HCT116 (cell line): ENCODE results near the gene MAGOHB. TPM values are rescaled to one million over a fixed set of nuclear protein-coding genes. Genes with fewer than 3 reads are reported as not detected.

Experiments
- ATAC-seq: fragments of 200-7000 bp; cut with Tn5 transposase; 2 replicates; pipeline ENCODE4 v1.9.1; 2020; ENCODE audit warnings: mild to moderate bottlenecking, moderate library complexity
- BruUV-seq: library from RNA; stranded (reverse); fragments of 400-500 nt; replicated peaks from 2 replicates; lab custom pipeline; 2021; lab: Mats Ljungman, UMichigan
- CTCF ChIA-PET: fragments of 300-600 bp; sonication (Branson Sonifier 250); formaldehyde crosslinking; loops from one replicate; lab custom pipeline; 2021; ENCODE audit warnings: antibody characterized with exemption; lab: Charles Lee
- POLR2A ChIA-PET: fragments of 300-600, 350-600 bp; sonication (Branson Sonifier 250); formaldehyde crosslinking; loops from one replicate; lab custom pipeline; 2021; ENCODE audit warnings: antibody characterized with exemption; lab: Charles Lee
- RAD21 ChIA-PET, 2 experiments: fragments of 300-600 bp; sonication (Branson Sonifier 250); formaldehyde crosslinking; loops; one replicate each; lab custom pipeline; 2023; ENCODE audit warnings: low total read pairs in 2 of 2; ENCODE audit not compliant: uncharacterized antibody in 2 of 2, unreplicated experiment in 2 of 2, low non-redundant PET in 1 of 2; lab: Charles Lee
- DNase-seq: peaks from one replicate; pipeline ENCODE4 v3.0.0-alpha.2; 2010; ENCODE audit warnings: low read depth, low spot score
- H2AFZ ChIP-seq: fragments of 200-600 bp; shearing (Covaris generic), sonication (generic); 2 replicates; pipeline ENCODE4 v1.6.1; 2017; ENCODE audit warnings: low read depth, mixed run types, mixed read lengths, antibody characterized with exemption, low read length; ENCODE audit not compliant: poor library complexity, severe bottlenecking
- H3K27ac ChIP-seq: 2 replicates; pipeline ENCODE4 v1.5.1; 2012; ENCODE audit warnings: low read depth, low read length
- H3K27me3 ChIP-seq: fragments of 200-600 bp; sonication (generic); 2 replicates; pipeline ENCODE4 v1.6.1; 2016; ENCODE audit warnings: mixed run types, low read length, mixed read lengths; ENCODE audit not compliant: insufficient read depth
- H3K36me3 ChIP-seq, 2 experiments: fragments of 200-500 bp in 1 of 2; fragments of 200-600 bp in 1 of 2; sonication (Bioruptor generic) in 1 of 2; sonication (generic) in 1 of 2; 2 replicates each; pipeline versions ENCODE4 v1.5.1 to v1.6.1; 2014 to 2016; ENCODE audit warnings: low read length in 2 of 2, inconsistent platforms in 1 of 2, mixed read lengths in 1 of 2, mixed run types in 1 of 2; ENCODE audit not compliant: insufficient read depth in 2 of 2, control insufficient read depth in 1 of 2
- H3K4me1 ChIP-seq, 2 experiments: fragments of 200-600 bp in 1 of 2; sonication (generic) in 1 of 2; 2 replicates each; pipeline versions ENCODE4 v1.5.1 to v1.6.1; 2012 to 2017; ENCODE audit warnings: low read length in 2 of 2, inconsistent platforms in 1 of 2, mild to moderate bottlenecking in 1 of 2, mixed read lengths in 1 of 2, mixed run types in 1 of 2, moderate library complexity in 1 of 2; ENCODE audit not compliant: insufficient read depth in 2 of 2, control insufficient read depth in 1 of 2
- H3K4me2 ChIP-seq: fragments of 200-600 bp; sonication (generic); 2 replicates; pipeline ENCODE4 v1.6.1; 2017; ENCODE audit warnings: mixed run types, low read length, mixed read lengths
- H3K4me3 ChIP-seq, 2 experiments: fragments of 200-600 bp in 1 of 2; sonication (generic) in 1 of 2; replicated peaks in 1 of 2; 2 replicates each; pipeline ENCODE4 v1.5.1; 2011 to 2016; ENCODE audit warnings: low read length in 2 of 2, control low read depth in 1 of 2, low read depth in 1 of 2, mild to moderate bottlenecking in 1 of 2, mixed read lengths in 1 of 2, mixed run types in 1 of 2
- H3K79me2 ChIP-seq: fragments of 200-600 bp; sonication (generic); 2 replicates; pipeline ENCODE4 v1.6.1; 2017; ENCODE audit warnings: mild to moderate bottlenecking, mixed run types, low read length, moderate library complexity, mixed read lengths; ENCODE audit not compliant: insufficient read depth
- H3K9ac ChIP-seq: fragments of 200-600 bp; sonication (generic); 2 replicates; pipeline ENCODE4 v1.6.1; 2016; ENCODE audit warnings: low read length, mixed read lengths
- H3K9me2 ChIP-seq: fragments of 200-600 bp; sonication (generic), shearing (Covaris generic); 2 replicates; pipeline ENCODE4 v1.6.1; 2017; ENCODE audit warnings: mixed run types, mild to moderate bottlenecking, moderate library complexity; ENCODE audit not compliant: insufficient read depth
- H3K9me3 ChIP-seq, 2 experiments: fragments of 200-500 bp in 1 of 2; fragments of 200-600 bp in 1 of 2; sonication (Bioruptor generic) in 1 of 2; sonication (generic) in 1 of 2; 2 replicates each; pipeline ENCODE4 v1.6.1; 2014 to 2017; ENCODE audit warnings: low read length in 2 of 2, mixed read lengths in 2 of 2, inconsistent platforms in 1 of 2, low read depth in 1 of 2, mild to moderate bottlenecking in 1 of 2, mixed run types in 1 of 2, moderate library complexity in 1 of 2; ENCODE audit not compliant: control insufficient read depth in 1 of 2, insufficient read depth in 1 of 2
- H4K20me1 ChIP-seq: fragments of 200-600 bp; sonication (generic), shearing (Covaris generic); 2 replicates; pipeline ENCODE4 v1.6.1; 2017; ENCODE audit warnings: mixed run types, mild to moderate bottlenecking, moderate library complexity; ENCODE audit not compliant: insufficient read depth
- CBX3 ChIP-seq: IDR thresholded peaks from 2 replicates; pipeline ENCODE4 v1.6.1; 2012; ENCODE audit warnings: low read depth
- CEBPB ChIP-seq: IDR thresholded peaks from 2 replicates; pipeline ENCODE4 v1.6.1; 2012; ENCODE audit warnings: low read depth
- EGR1 ChIP-seq: IDR thresholded peaks from 2 replicates; pipeline ENCODE4 v1.6.1; 2012; ENCODE audit warnings: low read depth
- ELF1 ChIP-seq: IDR thresholded peaks from 2 replicates; pipeline ENCODE4 v1.6.1; 2012; ENCODE audit warnings: low read depth, borderline replicate concordance
- EZH2 ChIP-seq: fragments of 200-600 bp; sonication (generic); IDR thresholded peaks from 2 replicates; pipeline ENCODE4 v1.6.1; 2017; ENCODE audit warnings: antibody characterized with exemption, mixed run types
- FOSL1 ChIP-seq: IDR thresholded peaks from 2 replicates; pipeline ENCODE4 v1.6.1; 2012; ENCODE audit warnings: low read depth
- JUND ChIP-seq: IDR thresholded peaks from 2 replicates; pipeline ENCODE4 v1.6.1; 2012
- POLR2A ChIP-seq: IDR thresholded peaks from 2 replicates; pipeline ENCODE4 v1.7.0; 2011; ENCODE audit warnings: borderline replicate concordance; ENCODE audit not compliant: insufficient read depth, insufficient read length; ENCODE audit errors: extremely low read depth
- POLR2AphosphoS5 ChIP-seq: IDR thresholded peaks from 2 replicates; pipeline ENCODE4 v1.6.1; 2011; ENCODE audit warnings: mild to moderate bottlenecking, low read depth, low read length, moderate library complexity
- RAD21 ChIP-seq: IDR thresholded peaks from 2 replicates; pipeline ENCODE4 v1.6.1; 2012; ENCODE audit warnings: low read depth, mild to moderate bottlenecking
- SIN3A ChIP-seq: IDR thresholded peaks from 2 replicates; pipeline ENCODE4 v1.6.1; 2012; ENCODE audit warnings: low read depth
- SRF ChIP-seq: IDR thresholded peaks from 2 replicates; pipeline ENCODE4 v1.6.1; 2012; ENCODE audit warnings: low read depth
- TCF7L2 ChIP-seq: IDR thresholded peaks from 2 replicates; pipeline ENCODE4 v1.7.0; 2011; ENCODE audit warnings: borderline replicate concordance, inconsistent platforms; ENCODE audit not compliant: insufficient read depth, insufficient read length; ENCODE audit errors: extremely low read depth
- YY1 ChIP-seq: IDR thresholded peaks from 2 replicates; pipeline ENCODE4 v1.6.1; 2011; ENCODE audit warnings: low read length, low read depth, moderate library complexity, mild to moderate bottlenecking; ENCODE audit not compliant: insufficient replicate concordance; ENCODE audit errors: extremely low read depth
- ZFX ChIP-seq: fragments of 450-650 bp; IDR thresholded peaks from 2 replicates; pipeline ENCODE4 v1.6.1; 2017
- intact Hi-C: fragments of 100-400 bp; cut with micrococcal nuclease; formaldehyde crosslinking; loops from 2 replicates; pipeline ENCODE4 v1.10.0; 2022
- total RNA-seq: library from RNA; stranded (reverse); gene quantifications from one replicate; pipeline ENCODE4 v1.2.1, GENCODE V29; 2021; ENCODE audit not compliant: unreplicated experiment
- TF ChIP-seq, protein P1 (sequence below): IDR thresholded peaks from 2 replicates; pipeline ENCODE4 v1.6.1; 2012
- TF ChIP-seq, protein P2 (sequence below), 3 experiments: fragments of 200-600 bp in 1 of 3; sonication (generic) in 1 of 3; IDR thresholded peaks in 2 of 3; conservative IDR thresholded peaks in 1 of 3; 2 replicates each; pipeline ENCODE4 v1.5.1; 2012 to 2017; ENCODE audit warnings: low read depth in 2 of 3, low read length in 2 of 3, antibody characterized with exemption in 1 of 3, borderline replicate concordance in 1 of 3, control low read depth in 1 of 3, mild to moderate bottlenecking in 1 of 3, mixed read lengths in 1 of 3, mixed run types in 1 of 3, moderate library complexity in 1 of 3; ENCODE audit not compliant: insufficient read depth in 1 of 3
- TF ChIP-seq, protein P3 (sequence below): IDR thresholded peaks from 2 replicates; pipeline ENCODE4 v1.6.1; 2012
- TF ChIP-seq, protein P4 (sequence below): IDR thresholded peaks from 2 replicates; pipeline ENCODE4 v1.6.1; 2011; ENCODE audit warnings: mild to moderate bottlenecking, low read length, moderate library complexity; ENCODE audit not compliant: insufficient replicate concordance; ENCODE audit errors: extremely low read depth
- TF ChIP-seq, protein P5 (sequence below): IDR thresholded peaks from 2 replicates; pipeline ENCODE4 v1.6.1; 2012; ENCODE audit warnings: low read depth

MAGOHB gene
- total RNA-seq, 1 experiment from 2014 or later: 55.8 TPM

DNA sequence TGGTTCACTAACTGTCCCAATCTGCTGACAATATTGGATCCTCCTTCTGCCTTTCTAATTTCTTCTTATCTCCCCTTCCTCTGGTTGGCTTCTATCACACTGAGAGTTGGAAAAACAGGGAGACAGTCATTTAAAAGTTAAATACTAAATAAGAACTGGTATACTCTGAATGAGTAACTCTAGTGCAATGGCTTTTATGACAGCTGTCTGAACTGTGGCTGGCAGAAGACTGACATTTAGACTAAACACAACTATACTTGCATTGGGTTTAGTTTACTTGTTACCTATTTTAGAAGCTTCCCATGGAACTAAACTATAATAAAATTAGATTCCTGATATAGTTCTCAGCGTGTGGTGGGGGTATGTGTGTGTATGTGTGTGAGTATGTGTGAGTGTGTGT, 7.9 kb upstream of the MAGOHB start:
- no peak overlapping the region for H3K27ac ChIP-seq
- ChIA-PET RAD21 (no interaction called here), CTCF (no interaction called here), POLR2A (no interaction called here)
- no peak overlapping the region for H3K4me3 ChIP-seq
- no peaks in the 10 kb centered on the region for H3K9me2 ChIP-seq
- intact Hi-C loops: no loop called here
- H2AFZ ChIP-seq: no peak overlapping the region
- DNase-seq (no peak), ATAC-seq (no peak)
- no peaks in the 10 kb centered on the region for H3K27me3 ChIP-seq
- no peak overlapping the region for H3K9ac ChIP-seq
- no peak overlapping the region for H3K4me2 ChIP-seq
- H4K20me1 ChIP-seq: no peaks in the 10 kb centered on the region
- H3K4me1 ChIP-seq: peaks cover 0 to 12% of the 10 kb centered on the region in 2 experiments; a peak in 2 of 4 replicates
- no peaks in the 10 kb centered on the region for H3K79me2 ChIP-seq
- H3K9me3 ChIP-seq: no peaks in the 10 kb centered on the region
- TF ChIP-seq ZFX (no peak), SIN3A (no peak), TCF7L2 (no peak), FOSL1 (no peak), ELF1 (no peak), EZH2 (no peak), YY1 (no peak), SRF (no peak), POLR2A (no peak), POLR2AphosphoS5 (no peak), JUND (no peak), RAD21 (no peak), CEBPB (no peak), EGR1 (no peak), CBX3 (no peak)
- TF ChIP-seq, protein P1, sequence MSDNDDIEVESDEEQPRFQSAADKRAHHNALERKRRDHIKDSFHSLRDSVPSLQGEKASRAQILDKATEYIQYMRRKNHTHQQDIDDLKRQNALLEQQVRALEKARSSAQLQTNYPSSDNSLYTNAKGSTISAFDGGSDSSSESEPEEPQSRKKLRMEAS: no peak
- TF ChIP-seq, protein P2, sequence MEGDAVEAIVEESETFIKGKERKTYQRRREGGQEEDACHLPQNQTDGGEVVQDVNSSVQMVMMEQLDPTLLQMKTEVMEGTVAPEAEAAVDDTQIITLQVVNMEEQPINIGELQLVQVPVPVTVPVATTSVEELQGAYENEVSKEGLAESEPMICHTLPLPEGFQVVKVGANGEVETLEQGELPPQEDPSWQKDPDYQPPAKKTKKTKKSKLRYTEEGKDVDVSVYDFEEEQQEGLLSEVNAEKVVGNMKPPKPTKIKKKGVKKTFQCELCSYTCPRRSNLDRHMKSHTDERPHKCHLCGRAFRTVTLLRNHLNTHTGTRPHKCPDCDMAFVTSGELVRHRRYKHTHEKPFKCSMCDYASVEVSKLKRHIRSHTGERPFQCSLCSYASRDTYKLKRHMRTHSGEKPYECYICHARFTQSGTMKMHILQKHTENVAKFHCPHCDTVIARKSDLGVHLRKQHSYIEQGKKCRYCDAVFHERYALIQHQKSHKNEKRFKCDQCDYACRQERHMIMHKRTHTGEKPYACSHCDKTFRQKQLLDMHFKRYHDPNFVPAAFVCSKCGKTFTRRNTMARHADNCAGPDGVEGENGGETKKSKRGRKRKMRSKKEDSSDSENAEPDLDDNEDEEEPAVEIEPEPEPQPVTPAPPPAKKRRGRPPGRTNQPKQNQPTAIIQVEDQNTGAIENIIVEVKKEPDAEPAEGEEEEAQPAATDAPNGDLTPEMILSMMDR (IDR thresholded peaks at IDR 0.05 in 2 of 3, conservative IDR thresholded peaks at IDR 0.05 in 1 of 3; ENCODE audit: borderline replicate concordance in 1 of 3, insufficient read depth in 1 of 3, low read depth in 2 of 3, low read length in 2 of 3): no peak
- TF ChIP-seq, protein P3, sequence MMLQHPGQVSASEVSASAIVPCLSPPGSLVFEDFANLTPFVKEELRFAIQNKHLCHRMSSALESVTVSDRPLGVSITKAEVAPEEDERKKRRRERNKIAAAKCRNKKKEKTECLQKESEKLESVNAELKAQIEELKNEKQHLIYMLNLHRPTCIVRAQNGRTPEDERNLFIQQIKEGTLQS: no peak
- TF ChIP-seq, protein P4, sequence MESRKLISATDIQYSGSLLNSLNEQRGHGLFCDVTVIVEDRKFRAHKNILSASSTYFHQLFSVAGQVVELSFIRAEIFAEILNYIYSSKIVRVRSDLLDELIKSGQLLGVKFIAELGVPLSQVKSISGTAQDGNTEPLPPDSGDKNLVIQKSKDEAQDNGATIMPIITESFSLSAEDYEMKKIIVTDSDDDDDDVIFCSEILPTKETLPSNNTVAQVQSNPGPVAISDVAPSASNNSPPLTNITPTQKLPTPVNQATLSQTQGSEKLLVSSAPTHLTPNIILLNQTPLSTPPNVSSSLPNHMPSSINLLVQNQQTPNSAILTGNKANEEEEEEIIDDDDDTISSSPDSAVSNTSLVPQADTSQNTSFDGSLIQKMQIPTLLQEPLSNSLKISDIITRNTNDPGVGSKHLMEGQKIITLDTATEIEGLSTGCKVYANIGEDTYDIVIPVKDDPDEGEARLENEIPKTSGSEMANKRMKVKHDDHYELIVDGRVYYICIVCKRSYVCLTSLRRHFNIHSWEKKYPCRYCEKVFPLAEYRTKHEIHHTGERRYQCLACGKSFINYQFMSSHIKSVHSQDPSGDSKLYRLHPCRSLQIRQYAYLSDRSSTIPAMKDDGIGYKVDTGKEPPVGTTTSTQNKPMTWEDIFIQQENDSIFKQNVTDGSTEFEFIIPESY: no peak
- TF ChIP-seq, protein P5, sequence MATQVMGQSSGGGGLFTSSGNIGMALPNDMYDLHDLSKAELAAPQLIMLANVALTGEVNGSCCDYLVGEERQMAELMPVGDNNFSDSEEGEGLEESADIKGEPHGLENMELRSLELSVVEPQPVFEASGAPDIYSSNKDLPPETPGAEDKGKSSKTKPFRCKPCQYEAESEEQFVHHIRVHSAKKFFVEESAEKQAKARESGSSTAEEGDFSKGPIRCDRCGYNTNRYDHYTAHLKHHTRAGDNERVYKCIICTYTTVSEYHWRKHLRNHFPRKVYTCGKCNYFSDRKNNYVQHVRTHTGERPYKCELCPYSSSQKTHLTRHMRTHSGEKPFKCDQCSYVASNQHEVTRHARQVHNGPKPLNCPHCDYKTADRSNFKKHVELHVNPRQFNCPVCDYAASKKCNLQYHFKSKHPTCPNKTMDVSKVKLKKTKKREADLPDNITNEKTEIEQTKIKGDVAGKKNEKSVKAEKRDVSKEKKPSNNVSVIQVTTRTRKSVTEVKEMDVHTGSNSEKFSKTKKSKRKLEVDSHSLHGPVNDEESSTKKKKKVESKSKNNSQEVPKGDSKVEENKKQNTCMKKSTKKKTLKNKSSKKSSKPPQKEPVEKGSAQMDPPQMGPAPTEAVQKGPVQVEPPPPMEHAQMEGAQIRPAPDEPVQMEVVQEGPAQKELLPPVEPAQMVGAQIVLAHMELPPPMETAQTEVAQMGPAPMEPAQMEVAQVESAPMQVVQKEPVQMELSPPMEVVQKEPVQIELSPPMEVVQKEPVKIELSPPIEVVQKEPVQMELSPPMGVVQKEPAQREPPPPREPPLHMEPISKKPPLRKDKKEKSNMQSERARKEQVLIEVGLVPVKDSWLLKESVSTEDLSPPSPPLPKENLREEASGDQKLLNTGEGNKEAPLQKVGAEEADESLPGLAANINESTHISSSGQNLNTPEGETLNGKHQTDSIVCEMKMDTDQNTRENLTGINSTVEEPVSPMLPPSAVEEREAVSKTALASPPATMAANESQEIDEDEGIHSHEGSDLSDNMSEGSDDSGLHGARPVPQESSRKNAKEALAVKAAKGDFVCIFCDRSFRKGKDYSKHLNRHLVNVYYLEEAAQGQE: no peak
- H3K36me3 ChIP-seq: peaks cover 0 to 2% of the 10 kb centered on the region in 2 experiments; a peak in 1 of 4 replicates
- BruUV-seq: no TSS peak
